PC-9 (cell line): ENCODE measurements around the gene TMEM151B. TPM values are rescaled to one million over a fixed set of nuclear protein-coding genes. Genes with fewer than 3 reads are reported as not detected.
A peak's percentile ranks its signal among the peaks of the same experiment; 100 is the strongest.
"Not testable (repeated sequence)": the region's sequence is repeated elsewhere in the genome, so short reads cannot be mapped to it uniquely, and the experiment has no call there.

ENCODE experiments used
- BruUV-seq: library from RNA; stranded (reverse); fragments of 400-500 nt; replicated peaks from 2 replicates; lab custom pipeline; 2021; lab: Mats Ljungman, UMichigan
- CTCF ChIA-PET: fragments of 300-600 bp; sonication (Branson Sonifier 250); formaldehyde crosslinking; loops from one replicate; lab custom pipeline; 2022; ENCODE audit warnings: antibody characterized with exemption; lab: Charles Lee
- POLR2A ChIA-PET: fragments of 300-600 bp; sonication (Branson Sonifier 250); formaldehyde crosslinking; loops from one replicate; lab custom pipeline; 2022; ENCODE audit warnings: antibody characterized with exemption; ENCODE audit not compliant: unreplicated experiment; lab: Charles Lee
- DNase-seq, 2 experiments: peaks; one replicate each; pipeline versions ENCODE4 v3.0.0 to v3.0.0-alpha.2; 2015 to 2022; ENCODE audit warnings: mixed read lengths in 1 of 2
- H2AFZ ChIP-seq: fragments of 200-600 bp; sonication (generic); 2 replicates; pipeline ENCODE4 v1.8.1; 2017; ENCODE audit warnings: antibody characterized with exemption
- H3F3A ChIP-seq: fragments of 200-600 bp; sonication (generic); 2 replicates; pipeline ENCODE4 v1.8.1; 2017; ENCODE audit warnings: antibody characterized with exemption, mild to moderate bottlenecking, low read depth; ENCODE audit not compliant: insufficient read depth
- H3K27ac ChIP-seq: fragments of 200-600 bp; sonication (generic); 2 replicates; pipeline ENCODE4 v1.6.1; 2016; ENCODE audit warnings: mixed run types
- H3K27me3 ChIP-seq: fragments of 200-600 bp; sonication (generic); 2 replicates; pipeline ENCODE4 v1.6.1; 2016; ENCODE audit warnings: low read depth, mixed run types; ENCODE audit not compliant: insufficient read depth
- H3K36me3 ChIP-seq: fragments of 200-600 bp; sonication (generic); 2 replicates; pipeline ENCODE4 v1.6.1; 2016; ENCODE audit warnings: low read depth, mixed run types
- H3K4me1 ChIP-seq: fragments of 200-600 bp; sonication (generic); replicated peaks from 2 replicates; pipeline ENCODE4 v1.6.1; 2016; ENCODE audit warnings: mixed run types; ENCODE audit not compliant: insufficient read depth
- H3K4me2 ChIP-seq: fragments of 200-600 bp; sonication (generic); 2 replicates; pipeline ENCODE4 v1.6.1; 2017; ENCODE audit warnings: mixed run types
- H3K4me3 ChIP-seq: fragments of 200-600 bp; sonication (generic); 2 replicates; pipeline ENCODE4 v1.6.1; 2016; ENCODE audit warnings: mixed run types
- H3K79me2 ChIP-seq: fragments of 200-600 bp; sonication (generic); 2 replicates; pipeline ENCODE4 v1.6.1; 2017; ENCODE audit warnings: low read depth, mixed run types
- H3K9me2 ChIP-seq: fragments of 200-600 bp; sonication (generic); 2 replicates; pipeline ENCODE4 v1.8.1; 2017; ENCODE audit warnings: mild to moderate bottlenecking; ENCODE audit not compliant: insufficient read depth
- H3K9me3 ChIP-seq: fragments of 200-600 bp; sonication (generic); 2 replicates; pipeline ENCODE4 v1.8.1; 2016; ENCODE audit warnings: low read depth; ENCODE audit not compliant: insufficient read depth
- H4K20me1 ChIP-seq: fragments of 200-600 bp; sonication (generic); 2 replicates; pipeline ENCODE4 v1.8.1; 2017; ENCODE audit not compliant: insufficient read depth
- CTCF ChIP-seq: fragments of 200-600 bp; sonication (generic); conservative IDR thresholded peaks from 2 replicates; pipeline ENCODE4 v1.6.1; 2017; ENCODE audit warnings: mixed run types, antibody characterized with exemption, mild to moderate bottlenecking, moderate library complexity
- EZH2 ChIP-seq: fragments of 200-600 bp; sonication (generic); IDR thresholded peaks from 2 replicates; pipeline ENCODE4 v1.8.0; 2017; ENCODE audit warnings: antibody characterized with exemption, low read depth
- intact Hi-C: fragments of 100-400 bp; cut with micrococcal nuclease; formaldehyde crosslinking; loops from one replicate; pipeline ENCODE4 v1.10.0; 2022; ENCODE audit not compliant: unreplicated experiment
- total RNA-seq: library from RNA; stranded (reverse); gene quantifications from 2 replicates; pipeline ENCODE4 v1.2.3, GENCODE V29; 2021

The TMEM151B gene
- total RNA-seq, 1 experiment from 2014 or later = not detected

- no peak overlapping the region for H3K4me3 ChIP-seq
- BruUV-seq = no TSS peak
- no peaks in the 10 kb centered on the region for H3F3A ChIP-seq
- H3K79me2 ChIP-seq = peaks cover 15% of the 10 kb centered on the region
- H3K27me3 ChIP-seq = peaks cover 5% of the 10 kb centered on the region
- no peak for DNase-seq
- peaks cover 9% of the 10 kb centered on the region for H3K4me1 ChIP-seq
- H3K4me2 ChIP-seq = no peak overlapping the region
- no peak overlapping the region for H3K27ac ChIP-seq
- peaks cover 5% of the 10 kb centered on the region; the same call in 1 of the 2 replicates for H3K36me3 ChIP-seq
- no peak overlapping the region for H2AFZ ChIP-seq
- H3K9me3 ChIP-seq = no peaks in the 10 kb centered on the region
- ChIA-PET POLR2A (no interaction called here), CTCF (no interaction called here)
- TF ChIP-seq EZH2 (no peak), CTCF (no peak)
- intact Hi-C loops = no loop called here
- H4K20me1 ChIP-seq = no peaks in the 10 kb centered on the region
- H3K9me2 ChIP-seq = no peaks in the 10 kb centered on the region
These were observed 41.1 kb downstream of the TMEM151B start for GRCh38 chr6:44311304-44311703.

GRCh38 chr6:44311767-44312166 lies 41.5 kb downstream of the TMEM151B start:
- no peak for TF ChIP-seq CTCF
- no peak for TF ChIP-seq EZH2
- H4K20me1 ChIP-seq = no peaks in the 10 kb centered on the region
- peaks cover 9% of the 10 kb centered on the region for H3K4me1 ChIP-seq
- no peak overlapping the region for H2AFZ ChIP-seq
- H3K9me2 ChIP-seq = no peaks in the 10 kb centered on the region
- no peaks in the 10 kb centered on the region for H3K9me3 ChIP-seq
- peak overlapping the region; percentile 97 for H3K4me2 ChIP-seq
- H3K27ac ChIP-seq = no peak overlapping the region
- CTCF ChIA-PET = no interaction called here
- peak overlapping the region; percentile 99; the same call in 1 of the 2 replicates for H3K4me3 ChIP-seq
- intact Hi-C loops = no loop called here
- DNase-seq = no peak
- BruUV-seq = no TSS peak
- H3K79me2 ChIP-seq = peaks cover 15% of the 10 kb centered on the region
- no peaks in the 10 kb centered on the region for H3F3A ChIP-seq
- H3K36me3 ChIP-seq = peaks cover 5% of the 10 kb centered on the region; the same call in 1 of the 2 replicates
- peaks cover 6% of the 10 kb centered on the region for H3K27me3 ChIP-seq
- POLR2A ChIA-PET = no interaction called here

- Histone ChIP-seq H3K4me3 (peak within 1 kb of the TSS; percentile 99), H3K27me3 (peaks cover 19% of the 10 kb centered on the region), H3K36me3 (peaks cover 5% of the 10 kb centered on the region; the same call in 1 of the 2 replicates), H3K9me3 (no peaks in the 10 kb centered on the region), H3K4me1 (peaks cover 9% of the 10 kb centered on the region), H3F3A (no peaks in the 10 kb centered on the region), H3K9me2 (no peaks in the 10 kb centered on the region), H2AFZ (peak within 1 kb of the TSS; percentile 99), H3K4me2 (peak within 1 kb of the TSS; percentile 97), H4K20me1 (no peaks in the 10 kb centered on the region), H3K79me2 (peaks cover 15% of the 10 kb centered on the region), H3K27ac (0 out of 2 replicates have a peak within 1 kb of the TSS, but pooled peaks have one; percentile 27)
- intact Hi-C loops = no loop called here
- TF ChIP-seq EZH2 = no peak
- TF ChIP-seq CTCF = peak; percentile 92
- ChIA-PET CTCF (interaction anchor here (0.5 kb wide), 2 partner anchors 18 to 40 kb away, joined by 3 to 4 read pairs; no protein-coding TSS in a partner anchor), POLR2A (interaction anchor here (0.6 kb wide), 4 partner anchors 49 to 105 kb away, joined by 3 read pairs; partner anchors contain the start of gene CDC5L)
- BruUV-seq = no TSS peak
- peak; percentile 73 to 83 for DNase-seq
These were observed 42.9 kb downstream of the TMEM151B start, which contains the start of gene AARS2 for GRCh38 chr6:44312901-44313788. TSS of gene AARS2 (minus strand) at chr6:44313347. CDS start at chr6:44313323, 24 bp downstream.

GRCh38 chr6:44314657-44315056 lies 44.4 kb downstream of the TMEM151B start:
- H2AFZ ChIP-seq, H4K20me1 ChIP-seq, H3K9me3 ChIP-seq, BruUV-seq, H3K4me1 ChIP-seq, CTCF ChIA-PET, H3K9me2 ChIP-seq, DNase-seq, POLR2A ChIA-PET, H3K27ac ChIP-seq, H3K4me3 ChIP-seq, intact Hi-C loops, H3F3A ChIP-seq, H3K36me3 ChIP-seq, H3K4me2 ChIP-seq: not testable (repeated sequence)
- H3K27me3 ChIP-seq = peaks cover 34% of the 10 kb centered on the region
- H3K79me2 ChIP-seq = peaks cover 15% of the 10 kb centered on the region
